Tibial artery (tissue), 4 donors: Measurements from ENCODE around the gene IPCEF1.
"Not testable (repeated sequence)": the region's sequence is repeated elsewhere in the genome, so short reads cannot be mapped to it uniquely, and the experiment has no call there.

ENCODE experiments used
- DNase-seq, 2 donors: peaks; one replicate each; pipeline ENCODE4 v3.0.0-alpha.2; 2019
- H3K27ac ChIP-seq, 2 donors: fragments of 200-600 bp; sonication (generic) in 1 of 2; 1 replicate in 1 of 2; 2 replicates in 1 of 2; pipeline ENCODE4 v1.5.1; 2018 to 2019; ENCODE audit warnings: mild to moderate bottlenecking in 1 of 2
- H3K27me3 ChIP-seq, 2 donors: fragments of 200-600 bp; sonication (generic) in 1 of 2; one replicate each; pipeline versions ENCODE4 v1.5.1 to v1.6.0; 2016 to 2019
- H3K36me3 ChIP-seq, 3 donors: fragments of 200-600 bp; sonication (generic) in 2 of 3; one replicate each; pipeline ENCODE4 v1.5.1; 2016 to 2019; ENCODE audit warnings: mild to moderate bottlenecking in 2 of 3
- H3K4me1 ChIP-seq, 4 donors: fragments of 200-600 bp; sonication (generic) in 2 of 4; 1 replicate in 3 of 4; 2 replicates in 1 of 4; pipeline ENCODE4 v1.5.1; 2016 to 2019
- H3K4me3 ChIP-seq, 2 donors: fragments of 200-600 bp; sonication (generic) in 1 of 2; 1 replicate in 1 of 2; 2 replicates in 1 of 2; pipeline ENCODE4 v1.5.1; 2018 to 2019; ENCODE audit warnings: mild to moderate bottlenecking in 2 of 2
- H3K9me3 ChIP-seq, 3 donors: fragments of 200-600 bp; sonication (generic) in 1 of 3; one replicate each; pipeline ENCODE4 v1.5.1; 2016 to 2019
- CTCF ChIP-seq, 2 experiments: fragments of 200-600 bp in 1 of 2; fragments of 450-650 bp in 1 of 2; IDR thresholded peaks; one replicate each; pipeline ENCODE4 v1.5.1; 2017 to 2019; ENCODE audit warnings: antibody characterized with exemption in 2 of 2, mild to moderate bottlenecking in 1 of 2, moderate library complexity in 1 of 2
- intact Hi-C: fragments of 100-400 bp; cut with DNase I; formaldehyde crosslinking; loops from one replicate; pipeline ENCODE4 v1.15.0; 2023; ENCODE audit warnings: low total_unique reads

Gene IPCEF1

GRCh38 chr6:154187203-154187602, 169.4 kb downstream of the IPCEF1 start:
- H3K4me1 ChIP-seq = peaks cover 0 to 7% (median 0%) of the 10 kb centered on the region in 4 donors
- no peak overlapping the region for H3K4me3 ChIP-seq
- intact Hi-C loops = no loop called here
- no peak for DNase-seq
- no peak for TF ChIP-seq CTCF (IDR thresholded peaks at IDR 0.05)
- H3K9me3 ChIP-seq = peaks cover 0 to 12% (median 0%) of the 10 kb centered on the region in 3 donors
- H3K27me3 ChIP-seq = no peaks in the 10 kb centered on the region
- no peak overlapping the region for H3K27ac ChIP-seq
- no peaks in the 10 kb centered on the region for H3K36me3 ChIP-seq

- Histone ChIP-seq H3K36me3 (no peaks in the 10 kb centered on the region), H3K27me3 (no peaks in the 10 kb centered on the region), H3K4me1 (no peaks in the 10 kb centered on the region), H3K27ac (no peak overlapping the region), H3K4me3 (no peak overlapping the region), H3K9me3 (peaks cover 0 to 17% (median 0%) of the 10 kb centered on the region in 3 donors)
- TF ChIP-seq CTCF (IDR thresholded peaks at IDR 0.05) = no peak
- DNase-seq = no peak
- intact Hi-C loops = no loop called here
These were observed 177.2 kb downstream of the IPCEF1 start for GRCh38 chr6:154179434-154179833.

GRCh38 chr6:154172393-154172792, 184.2 kb downstream of the IPCEF1 start:
- H3K9me3 ChIP-seq, H3K4me1 ChIP-seq, H3K27ac ChIP-seq, intact Hi-C loops, DNase-seq, H3K27me3 ChIP-seq, H3K36me3 ChIP-seq, H3K4me3 ChIP-seq: not testable (repeated sequence)

GRCh38 chr6:154170106-154170505, 186.5 kb downstream of the IPCEF1 start:
- no peak for TF ChIP-seq CTCF (IDR thresholded peaks at IDR 0.05)
- no peak for DNase-seq
- Histone ChIP-seq H3K27me3 (no peaks in the 10 kb centered on the region), H3K27ac (no peak overlapping the region), H3K4me1 (peaks cover 0 to under 1% (median 0%) of the 10 kb centered on the region in 4 donors), H3K36me3 (no peaks in the 10 kb centered on the region), H3K4me3 (no peak overlapping the region), H3K9me3 (no peaks in the 10 kb centered on the region)
- intact Hi-C loops = no loop called here

GRCh38 chr6:154169193-154169847, 187.3 kb downstream of the IPCEF1 start:
- DNase-seq = no peak
- Histone ChIP-seq H3K27me3 (no peaks in the 10 kb centered on the region), H3K36me3 (no peaks in the 10 kb centered on the region), H3K27ac (no peak overlapping the region), H3K9me3 (no peaks in the 10 kb centered on the region), H3K4me3 (no peak overlapping the region), H3K4me1 (peaks cover 0 to 5% (median 2%) of the 10 kb centered on the region in 4 donors)
- TF ChIP-seq CTCF (IDR thresholded peaks at IDR 0.05) = no peak
- intact Hi-C loops = no loop called here

GRCh38 chr6:154167126-154167525, 189.5 kb downstream of the IPCEF1 start:
- no peak overlapping the region for H3K27ac ChIP-seq
- H3K27me3 ChIP-seq = no peaks in the 10 kb centered on the region
- intact Hi-C loops = no loop called here
- peaks cover 0 to 10% (median 5%) of the 10 kb centered on the region in 4 donors for H3K4me1 ChIP-seq
- peak in 1 of 2 donors; percentile 31 for DNase-seq
- no peak for TF ChIP-seq CTCF (IDR thresholded peaks at IDR 0.05)
- no peaks in the 10 kb centered on the region for H3K36me3 ChIP-seq
- no peak overlapping the region for H3K4me3 ChIP-seq
- H3K9me3 ChIP-seq = no peaks in the 10 kb centered on the region
